Measurements from ENCODE around the gene ACAD10. TPM values are rescaled to one million over a fixed set of nuclear protein-coding genes. Genes with fewer than 3 reads are reported as not detected.

ACAD10 gene
- total and polyA plus RNA-seq, 10 of the 15 experiments (the other 5 are each of a cell fraction or from before 2014, with no cell fraction given): 2.9 to 21.9 (median 17.5) TPM

- peak; percentile 80 for FAIRE-seq
- intact Hi-C loops (cut with micrococcal nuclease; ENCODE audit: unreplicated experiment): loop anchor here (1.0 kb wide), 1 partner anchor 56 kb away; no protein-coding TSS in a partner anchor
- TF ChIP-seq EED (IDR thresholded peaks at IDR 0.05; ENCODE audit: low read depth): peak; percentile 34; the same call in 1 of the 2 replicates
- no peak for TF ChIP-seq EZH2 (IDR thresholded peaks at IDR 0.05; ENCODE audit: borderline replicate concordance, control insufficient read depth, low read depth, low read length)
- TF ChIP-seq SIX5 (IDR thresholded peaks at IDR 0.05; ENCODE audit: low read depth, low read length, severe bottlenecking): no peak
- no peak for TF ChIP-seq PRDM15 (CRISPR knock-in tag; IDR thresholded peaks at IDR 0.05)
- no peak for TF ChIP-seq EGR1 (IDR thresholded peaks at IDR 0.05; ENCODE audit: borderline replicate concordance in 1 of 2, low read depth in 2 of 2, low read length in 2 of 2)
- TF ChIP-seq CUX1 (IDR thresholded peaks at IDR 0.05; ENCODE audit: insufficient replicate concordance, low read depth, low read length): no peak
- TF ChIP-seq LARP7 (IDR thresholded peaks at IDR 0.05): 0 out of 2 replicates have a peak, but pooled peaks have one; percentile 25
- no peak for TF ChIP-seq HSF1 (IDR thresholded peaks at IDR 0.05; ENCODE audit: low read depth, low read length)
- TF ChIP-seq POLR2AphosphoS5 (IDR thresholded peaks at IDR 0.05; ENCODE audit: low read length): no peak
Observed at GRCh38 chr12:111757361-111758119, 71.7 kb downstream of the ACAD10 start.

More at GRCh38 chr12:111757361-111758119, 71.7 kb downstream of the ACAD10 start:
- H3K79me2 ChIP-seq (ENCODE audit: control insufficient read depth, insufficient read depth, low read length): no peaks in the 10 kb centered on the region
- ChIA-PET CTCF (interaction anchor here (0.8 to 7.0 kb wide), 3 partner anchors 12 to 56 kb away, joined by 3 to 170 read pairs (median 4); no protein-coding TSS in a partner anchor), RAD21 (ENCODE audit: unreplicated experiment) (interaction anchor here (1.4 kb wide), 2 partner anchors 18 to 30 kb away, joined by 4 to 5 read pairs; no protein-coding TSS in a partner anchor), SMC1A (ENCODE audit: uncharacterized antibody, unreplicated experiment) (interaction anchor here (0.6 to 2.6 kb wide), 6 partner anchors 11 to 55 kb away, joined by 3 to 12 read pairs (median 4); no protein-coding TSS in a partner anchor), POLR2A (no interaction called here)
- H4K20me1 ChIP-seq (ENCODE audit: control insufficient read depth, insufficient read depth): no peaks in the 10 kb centered on the region
- WGBS (ENCODE audit: insufficient coverage, insufficient replicate concordance, low lambda C conversion rate, missing lambda C conversion rate): 35% methylated on average over 15 of the region's 15 CpGs
- peaks cover 39% of the 10 kb centered on the region for H3K4me1 ChIP-seq (ENCODE audit: control insufficient read depth, insufficient read depth, low read length)
- in situ Hi-C loops (cut with MboI): loop anchor here (10.0 kb wide), 1 partner anchor 57 kb away; no protein-coding TSS in a partner anchor
- no peak for DNase-seq (ENCODE audit: low read depth, low spot score)
- BruUV-seq (replicated peaks): no TSS peak
- no peaks in the 10 kb centered on the region for H3K27me3 ChIP-seq (replicated peaks in 1 of 2; ENCODE audit: control insufficient read depth in 2 of 2, insufficient read depth in 2 of 2, low read length in 1 of 2)
- no peaks in the 10 kb centered on the region for H3K9me3 ChIP-seq (replicated peaks; ENCODE audit: control insufficient read depth, insufficient read depth, low read length)
- H3K27ac ChIP-seq (ENCODE audit: control insufficient read depth, insufficient read depth): peak overlapping the region; percentile 75
- H3K4me3 ChIP-seq: no peak overlapping the region
- no peaks in the 10 kb centered on the region for H3K36me3 ChIP-seq (ENCODE audit: control insufficient read depth in 2 of 2, insufficient read depth in 2 of 2, low read length in 1 of 2)
- peak; percentile 73 for ATAC-seq
- peak overlapping the region; percentile 49 for H3K9ac ChIP-seq (ENCODE audit: control insufficient read depth, insufficient read depth, low read length)
- no peak overlapping the region; the same call in 1 of the 2 replicates for H2AFZ ChIP-seq (ENCODE audit: control insufficient read depth, low read depth, low read length)
- peak overlapping the region; percentile 31 for H3K4me2 ChIP-seq (ENCODE audit: control insufficient read depth, insufficient read depth)
